ENCODE measurements around the gene ACOT12. TPM values are rescaled to one million over a fixed set of nuclear protein-coding genes. Genes with fewer than 3 reads are reported as not detected.

Gene ACOT12
- total RNA-seq, 1 experiment from 2014 or later, result not detected

GRCh38 chr5:81420039-81420667 is 26.2 kb upstream of the ACOT12 start:
- Histone ChIP-seq H3K27ac (ENCODE audit: low read length) (peak overlapping the region; percentile 99), H3K79me2 (ENCODE audit: low read length) (no peaks in the 10 kb centered on the region), H3K9me2 (replicated peaks; ENCODE audit: low read length) (no peaks in the 10 kb centered on the region), H3F3A (ENCODE audit: low read length, unreplicated experiment) (peaks cover 4% of the 10 kb centered on the region), H3K4me1 (ENCODE audit: insufficient read depth, low read length) (peaks cover 65% of the 10 kb centered on the region), H3K9ac (ENCODE audit: low read length) (peak overlapping the region; percentile 85), H3K9me3 (ENCODE audit: low read length) (no peaks in the 10 kb centered on the region), H3K4me3 (ENCODE audit: low read length) (peak overlapping the region; percentile 21; the same call in 1 of the 2 replicates), H4K20me1 (ENCODE audit: low read length) (no peaks in the 10 kb centered on the region), H2AFZ (ENCODE audit: low read length) (peak overlapping the region; percentile 11; the same call in 1 of the 2 replicates), H3K27me3 (ENCODE audit: low read length) (no peaks in the 10 kb centered on the region), H3K36me3 (ENCODE audit: low read depth, low read length) (no peaks in the 10 kb centered on the region), H3K4me2 (ENCODE audit: low read length) (peak overlapping the region; percentile 75)
- intact Hi-C loops (cut with micrococcal nuclease), result loop anchor here (1.0 to 10.0 kb wide), 2 partner anchors 117 to 555 kb away; partner anchors contain the start of gene ATG10
- BruUV-seq (replicated peaks), result no TSS peak
- ChIA-PET POLR2A (ENCODE audit: unreplicated experiment) (no interaction called here), CTCF (no interaction called here)
- DNase-seq, result peak; percentile 89
- TF ChIP-seq CTCF (conservative IDR thresholded peaks at IDR 0.05; ENCODE audit: low read depth, low read length) (no peak), EZH2 (IDR thresholded peaks at IDR 0.05; ENCODE audit: low read length, unreplicated experiment) (no peak), EZH2phosphoT487 (IDR thresholded peaks at IDR 0.05; ENCODE audit: borderline replicate concordance, low read length) (no peak)
- peak; percentile 81 for ATAC-seq

DNA sequence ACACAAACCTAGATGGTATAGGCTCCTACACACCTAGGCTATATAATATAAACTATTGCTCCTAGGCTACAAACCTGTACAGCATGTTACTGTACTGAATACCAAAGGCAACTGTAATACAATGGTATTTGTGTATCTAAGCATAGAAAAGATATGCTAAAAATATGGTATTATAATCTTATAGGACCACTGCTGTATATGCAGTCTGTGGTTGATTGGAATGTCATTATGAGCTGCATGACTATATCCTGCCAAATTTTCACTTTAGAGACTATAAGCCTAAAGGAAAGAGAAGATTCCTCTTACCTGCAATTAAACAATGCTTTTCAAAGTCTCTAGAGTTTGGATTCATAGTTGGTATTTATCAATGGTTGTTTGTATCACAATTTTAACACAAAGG is 24.7 kb upstream of the ACOT12 start:
- ATAC-seq, result no peak
- Histone ChIP-seq H3K9ac (ENCODE audit: low read length) (peak overlapping the region; percentile 85; the same call in 1 of the 2 replicates), H3K27ac (ENCODE audit: low read length) (peak overlapping the region; percentile 99), H3K9me2 (replicated peaks; ENCODE audit: low read length) (no peaks in the 10 kb centered on the region), H3K4me2 (ENCODE audit: low read length) (no peak overlapping the region), H3K36me3 (ENCODE audit: low read depth, low read length) (no peaks in the 10 kb centered on the region), H3K27me3 (ENCODE audit: low read length) (no peaks in the 10 kb centered on the region), H3K79me2 (ENCODE audit: low read length) (no peaks in the 10 kb centered on the region), H2AFZ (ENCODE audit: low read length) (no peak overlapping the region), H4K20me1 (ENCODE audit: low read length) (no peaks in the 10 kb centered on the region), H3K9me3 (ENCODE audit: low read length) (no peaks in the 10 kb centered on the region), H3K4me1 (ENCODE audit: insufficient read depth, low read length) (peaks cover 55% of the 10 kb centered on the region), H3K4me3 (ENCODE audit: low read length) (no peak overlapping the region), H3F3A (ENCODE audit: low read length, unreplicated experiment) (peaks cover 4% of the 10 kb centered on the region)
- BruUV-seq (replicated peaks), result no TSS peak
- ChIA-PET CTCF (no interaction called here), POLR2A (ENCODE audit: unreplicated experiment) (no interaction called here)
- intact Hi-C loops (cut with micrococcal nuclease), result no loop called here
- no peak for TF ChIP-seq CTCF (conservative IDR thresholded peaks at IDR 0.05; ENCODE audit: low read depth, low read length)
- no peak for TF ChIP-seq EZH2 (IDR thresholded peaks at IDR 0.05; ENCODE audit: low read length, unreplicated experiment)
- no peak for TF ChIP-seq EZH2phosphoT487 (IDR thresholded peaks at IDR 0.05; ENCODE audit: borderline replicate concordance, low read length)
- peak; percentile 17 for DNase-seq

- H3F3A ChIP-seq (ENCODE audit: low read length, unreplicated experiment), result peaks cover 4% of the 10 kb centered on the region
- peaks cover 42% of the 10 kb centered on the region for H3K4me1 ChIP-seq (ENCODE audit: insufficient read depth, low read length)
- DNase-seq, result no peak
- CTCF ChIA-PET, result no interaction called here
- intact Hi-C loops (cut with micrococcal nuclease), result no loop called here
- H3K9me2 ChIP-seq (replicated peaks; ENCODE audit: low read length), result no peaks in the 10 kb centered on the region
- no peak overlapping the region for H3K9ac ChIP-seq (ENCODE audit: low read length)
- H3K36me3 ChIP-seq (ENCODE audit: low read depth, low read length), result no peaks in the 10 kb centered on the region
- H3K27ac ChIP-seq (ENCODE audit: low read length), result no peak overlapping the region
- no peaks in the 10 kb centered on the region for H4K20me1 ChIP-seq (ENCODE audit: low read length)
- no peaks in the 10 kb centered on the region for H3K9me3 ChIP-seq (ENCODE audit: low read length)
- H3K4me3 ChIP-seq (ENCODE audit: low read length), result no peak overlapping the region
- no peak for TF ChIP-seq EZH2phosphoT487 (IDR thresholded peaks at IDR 0.05; ENCODE audit: borderline replicate concordance, low read length)
- TF ChIP-seq CTCF (conservative IDR thresholded peaks at IDR 0.05; ENCODE audit: low read depth, low read length), result no peak
- no peak for TF ChIP-seq EZH2 (IDR thresholded peaks at IDR 0.05; ENCODE audit: low read length, unreplicated experiment)
- H3K4me2 ChIP-seq (ENCODE audit: low read length), result no peak overlapping the region
- no peak overlapping the region for H2AFZ ChIP-seq (ENCODE audit: low read length)
- POLR2A ChIA-PET (ENCODE audit: unreplicated experiment), result no interaction called here
- no peaks in the 10 kb centered on the region for H3K27me3 ChIP-seq (ENCODE audit: low read length)
- BruUV-seq (replicated peaks), result no TSS peak
- H3K79me2 ChIP-seq (ENCODE audit: low read length), result no peaks in the 10 kb centered on the region
- no peak for ATAC-seq
These were observed 23.1 kb upstream of the ACOT12 start for GRCh38 chr5:81417052-81417451.

Data from PC-3 (cell line).